CD4-positive, alpha-beta T cell treated with Interleukin-4 for 1 hour (primary cell): Measurements from ENCODE around the gene ZC3H7B.
"Not testable (repeated sequence)": the region's sequence is repeated elsewhere in the genome, so short reads cannot be mapped to it uniquely, and the experiment has no call there.

Experiments used
- DNase-seq, 2 donors: peaks; one replicate each; pipeline ENCODE4 v3.0.0-alpha.2; 2020 to 2022

Gene ZC3H7B

GRCh38 chr22:41383085-41383484, 81.8 kb downstream of the ZC3H7B start:
- no peak for DNase-seq

- no peak for DNase-seq
Observed at GRCh38 chr22:41384128-41384527, 82.8 kb downstream of the ZC3H7B start.

GRCh38 chr22:41387341-41387740, 86.0 kb downstream of the ZC3H7B start:
- no peak for DNase-seq

- DNase-seq = no peak
Observed at GRCh38 chr22:41394012-41394356, 92.7 kb downstream of the ZC3H7B start.

- DNase-seq = no peak
Observed at GRCh38 chr22:41395531-41396240, 94.4 kb downstream of the ZC3H7B start.

- DNase-seq = no peak
Observed at GRCh38 chr22:41397143-41397811, 96.0 kb downstream of the ZC3H7B start.

- no peak for DNase-seq
Observed at GRCh38 chr22:41398921-41399320, 97.6 kb downstream of the ZC3H7B start.

GRCh38 chr22:41401781-41402648, 100.7 kb downstream of the ZC3H7B start:
- DNase-seq = no peak

GRCh38 chr22:41402851-41403250, 101.5 kb downstream of the ZC3H7B start:
- not testable (repeated sequence) for DNase-seq

- peak; percentile 89 to 90 for DNase-seq
Observed at GRCh38 chr22:41403532-41404318, 102.4 kb downstream of the ZC3H7B start.

- peak in 1 of 2 donors; percentile 19 for DNase-seq
Observed at GRCh38 chr22:41405588-41405987, 104.3 kb downstream of the ZC3H7B start.

GRCh38 chr22:41406410-41406809, 105.1 kb downstream of the ZC3H7B start:
- no peak for DNase-seq

GRCh38 chr22:41407433-41407832, 106.1 kb downstream of the ZC3H7B start:
- DNase-seq = no peak

GRCh38 chr22:41408665-41409064, 107.3 kb downstream of the ZC3H7B start:
- DNase-seq = no peak
